Smooth muscle cell (in vitro differentiated cells): ENCODE results near the gene PSME4. TPM values are rescaled to one million over a fixed set of nuclear protein-coding genes. Genes with fewer than 3 reads are reported as not detected.
A peak's percentile ranks its signal among the peaks of the same experiment; 100 is the strongest.

Experiments used
- DNase-seq: peaks from one replicate; lab custom pipeline; 2025; ENCODE audit not compliant: unreplicated experiment; lab: John Stamatoyannopoulos, UW
- H2AFZ ChIP-seq: fragments of 200-600 bp; sonication (generic); 2 replicates; pipeline ENCODE4 v1.6.0; 2016; ENCODE audit warnings: antibody characterized with exemption, low read depth, mild to moderate bottlenecking
- H3F3A ChIP-seq: fragments of 200-600 bp; sonication (generic); 2 replicates; pipeline ENCODE4 v1.6.0; 2017; ENCODE audit warnings: antibody characterized with exemption, low read depth
- H3K27ac ChIP-seq: fragments of 200-600 bp; sonication (generic); 2 replicates; pipeline ENCODE4 v1.5.1; 2016; ENCODE audit warnings: low read depth, mild to moderate bottlenecking
- H3K27me3 ChIP-seq: fragments of 200-600 bp; sonication (generic); 2 replicates; pipeline ENCODE4 v1.6.1; 2016; ENCODE audit warnings: low read depth, mild to moderate bottlenecking
- H3K36me3 ChIP-seq: fragments of 200-600 bp; sonication (generic); 2 replicates; pipeline ENCODE4 v1.5.1; 2016; ENCODE audit warnings: low read depth
- H3K4me1 ChIP-seq: fragments of 200-600 bp; sonication (generic); 2 replicates; pipeline ENCODE4 v1.5.1; 2016; ENCODE audit warnings: low read depth
- H3K4me2 ChIP-seq: fragments of 200-600 bp; sonication (generic); 2 replicates; pipeline ENCODE4 v1.6.0; 2016; ENCODE audit warnings: mild to moderate bottlenecking
- H3K4me3 ChIP-seq: fragments of 200-600 bp; sonication (generic); 2 replicates; pipeline ENCODE4 v1.5.1; 2016; ENCODE audit warnings: mild to moderate bottlenecking
- H3K79me2 ChIP-seq: fragments of 200-600 bp; sonication (generic); 2 replicates; pipeline ENCODE4 v1.6.0; 2016; ENCODE audit warnings: low read depth, mild to moderate bottlenecking
- H3K9ac ChIP-seq: fragments of 200-600 bp; sonication (generic); 2 replicates; pipeline ENCODE4 v1.6.0; 2016; ENCODE audit warnings: low read depth
- H3K9me3 ChIP-seq: fragments of 200-600 bp; sonication (generic); replicated peaks from 2 replicates; pipeline ENCODE4 v1.5.1; 2016; ENCODE audit warnings: low read depth
- H4K20me1 ChIP-seq: fragments of 200-600 bp; sonication (generic); 2 replicates; pipeline ENCODE4 v1.6.0; 2016; ENCODE audit warnings: low read depth
- WGBS: methylation state at CpG from one replicate; pipeline ENCODE4 v1.1.7; 2016; ENCODE audit warnings: low lambda C conversion rate; 5-methylcytosine and 5-hydroxymethylcytosine counted together
- polyA plus RNA-seq: library from polyadenylated mRNA; unstranded; fragments of >200 nt; fragmentation: Nextera tagmentation; extraction: Ambion mirVana; gene quantifications from 2 replicates; pipeline ENCODE4 v1.2.1, GENCODE V29; 2016
- total RNA-seq: library from RNA; depleted of rRNA; stranded (reverse); fragments of >200 nt; gene quantifications from 2 replicates; pipeline ENCODE4 v1.2.3, GENCODE V29; 2014
- TF ChIP-seq, protein P1 (sequence below): fragments of 200-600 bp; sonication (generic); IDR thresholded peaks from 2 replicates; pipeline ENCODE4 v1.5.1; 2017; ENCODE audit warnings: borderline replicate concordance, mild to moderate bottlenecking, antibody characterized with exemption; ENCODE audit not compliant: insufficient read depth, poor library complexity, severe bottlenecking

PSME4 gene
- total and polyA plus RNA-seq, 2 experiments from 2014 or later = 11.3 to 65.2 TPM

DNA sequence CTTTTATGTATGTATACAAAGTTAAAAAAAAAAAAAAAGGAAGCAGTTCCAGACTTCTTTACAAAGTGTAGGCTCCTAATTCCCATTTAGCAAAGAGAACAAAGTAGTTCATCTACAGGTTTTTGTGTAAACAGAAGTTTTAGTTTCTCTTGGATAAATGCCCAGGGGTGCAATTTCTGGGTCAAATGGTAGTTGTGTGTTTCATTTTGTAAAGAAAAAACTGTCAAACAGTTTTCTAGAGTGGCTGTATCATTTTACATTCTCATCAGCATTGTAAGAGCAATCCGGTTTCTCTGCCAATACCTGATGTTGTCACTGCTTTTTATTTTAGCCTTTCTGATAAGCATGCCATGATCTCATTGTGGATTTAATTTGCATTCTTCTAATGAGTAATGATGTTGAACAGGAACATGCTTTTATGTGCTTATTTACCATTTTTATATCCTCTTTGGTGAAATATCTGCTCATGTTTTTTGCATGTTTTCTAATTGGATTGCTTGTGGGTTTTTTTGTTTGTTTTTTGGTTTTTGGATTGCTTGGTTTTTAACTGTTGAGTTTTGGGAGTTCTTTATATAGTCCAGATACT, 16.6 kb upstream of the PSME4 start:
- no peak overlapping the region for H3K4me2 ChIP-seq
- no peak for DNase-seq

DNA sequence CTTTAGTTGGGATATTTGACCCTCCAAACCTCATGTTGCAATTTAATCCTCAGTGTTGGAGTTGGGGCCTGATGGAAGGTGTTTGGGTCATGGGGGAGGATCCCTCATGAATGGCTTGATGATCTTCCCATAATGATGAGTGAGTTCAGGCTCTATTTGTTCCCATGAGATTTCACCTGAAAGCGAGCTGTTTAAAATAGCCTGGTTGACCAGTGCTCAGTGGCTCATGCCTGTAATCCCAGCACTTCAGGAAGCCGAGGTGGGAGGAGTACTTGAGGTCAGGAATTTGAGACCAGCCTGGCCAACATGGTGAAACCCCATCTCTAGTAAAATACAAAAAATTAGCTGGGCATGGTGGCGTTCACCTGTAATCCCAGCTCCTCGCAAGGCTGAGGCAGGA, 14.9 kb upstream of the PSME4 start:
- no peak overlapping the region for H2AFZ ChIP-seq
- H3K27me3 ChIP-seq = no peaks in the 10 kb centered on the region
- peaks cover 5% of the 10 kb centered on the region for H4K20me1 ChIP-seq
- H3K9me3 ChIP-seq = no peaks in the 10 kb centered on the region
- no peaks in the 10 kb centered on the region for H3K4me1 ChIP-seq
- no peaks in the 10 kb centered on the region for H3K36me3 ChIP-seq
- no peak overlapping the region for H3K27ac ChIP-seq
- DNase-seq = no peak
- H3K79me2 ChIP-seq = no peaks in the 10 kb centered on the region
- H3K4me2 ChIP-seq = no peak overlapping the region
- TF ChIP-seq, protein P1, sequence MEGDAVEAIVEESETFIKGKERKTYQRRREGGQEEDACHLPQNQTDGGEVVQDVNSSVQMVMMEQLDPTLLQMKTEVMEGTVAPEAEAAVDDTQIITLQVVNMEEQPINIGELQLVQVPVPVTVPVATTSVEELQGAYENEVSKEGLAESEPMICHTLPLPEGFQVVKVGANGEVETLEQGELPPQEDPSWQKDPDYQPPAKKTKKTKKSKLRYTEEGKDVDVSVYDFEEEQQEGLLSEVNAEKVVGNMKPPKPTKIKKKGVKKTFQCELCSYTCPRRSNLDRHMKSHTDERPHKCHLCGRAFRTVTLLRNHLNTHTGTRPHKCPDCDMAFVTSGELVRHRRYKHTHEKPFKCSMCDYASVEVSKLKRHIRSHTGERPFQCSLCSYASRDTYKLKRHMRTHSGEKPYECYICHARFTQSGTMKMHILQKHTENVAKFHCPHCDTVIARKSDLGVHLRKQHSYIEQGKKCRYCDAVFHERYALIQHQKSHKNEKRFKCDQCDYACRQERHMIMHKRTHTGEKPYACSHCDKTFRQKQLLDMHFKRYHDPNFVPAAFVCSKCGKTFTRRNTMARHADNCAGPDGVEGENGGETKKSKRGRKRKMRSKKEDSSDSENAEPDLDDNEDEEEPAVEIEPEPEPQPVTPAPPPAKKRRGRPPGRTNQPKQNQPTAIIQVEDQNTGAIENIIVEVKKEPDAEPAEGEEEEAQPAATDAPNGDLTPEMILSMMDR = no peak
- H3K4me3 ChIP-seq = no peak overlapping the region
- 96% methylated on average over 4 of the region's 4 CpGs for WGBS
- no peaks in the 10 kb centered on the region for H3F3A ChIP-seq
- no peak overlapping the region for H3K9ac ChIP-seq

More for the DNA sequence above, 16.6 kb upstream of the PSME4 start:
- Histone ChIP-seq H3K4me1 (no peaks in the 10 kb centered on the region), H3K9me3 (no peaks in the 10 kb centered on the region), H3K4me3 (no peak overlapping the region), H3K27me3 (no peaks in the 10 kb centered on the region), H3K79me2 (no peaks in the 10 kb centered on the region), H2AFZ (no peak overlapping the region), H4K20me1 (peaks cover 5% of the 10 kb centered on the region), H3F3A (no peaks in the 10 kb centered on the region), H3K27ac (no peak overlapping the region), H3K9ac (no peak overlapping the region), H3K36me3 (no peaks in the 10 kb centered on the region)
- TF ChIP-seq, protein P1 = no peak
- WGBS = 81% methylated on average over 1 of the region's 1 CpG

DNA sequence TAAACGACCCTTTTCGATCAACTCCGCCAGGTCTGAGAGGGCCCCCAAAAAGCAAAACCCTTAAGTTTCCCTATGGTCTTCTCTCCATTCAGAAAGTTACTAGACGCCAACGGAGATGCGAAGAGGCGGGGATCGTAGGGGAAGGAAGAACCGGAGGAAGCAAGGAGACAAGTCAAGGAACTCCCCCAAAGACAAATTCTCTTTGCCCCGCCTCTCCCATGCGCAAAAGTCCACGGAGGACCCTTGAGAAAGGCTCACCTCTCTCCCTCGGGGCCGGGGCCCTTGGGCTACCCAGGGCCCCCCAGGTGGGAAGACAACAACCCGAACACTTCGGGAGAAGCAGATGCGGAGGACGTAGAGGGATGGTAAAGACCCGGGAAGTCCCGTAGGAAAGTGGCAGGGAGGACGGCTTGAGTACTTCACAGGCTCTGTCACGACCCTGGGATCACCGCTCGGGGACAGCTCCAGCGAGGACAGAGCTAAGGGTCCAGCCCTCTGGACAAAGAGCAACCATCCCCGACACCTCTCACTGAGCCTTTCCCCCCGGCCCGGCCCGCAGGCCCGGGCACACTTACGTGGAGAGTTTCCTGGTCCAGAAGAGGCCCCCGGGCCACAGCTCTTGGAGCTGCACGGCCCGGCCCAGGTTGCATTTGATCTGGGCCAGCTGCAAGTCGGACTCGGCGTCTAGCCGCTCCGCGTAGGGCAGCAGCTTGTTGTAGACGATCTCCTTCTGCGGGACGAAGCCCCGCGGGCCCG, 647 bp downstream of the PSME4 start:
- TF ChIP-seq, protein P1 = no peak
- H3K36me3 ChIP-seq = peaks cover under 1% of the 10 kb centered on the region
- H3K4me1 ChIP-seq = peaks cover 12% of the 10 kb centered on the region
- H3K9me3 ChIP-seq = no peaks in the 10 kb centered on the region
- H3K27me3 ChIP-seq = no peaks in the 10 kb centered on the region
- H3K9ac ChIP-seq = peak overlapping the region; percentile 91
- under 1% methylated on average over 42 of the region's 46 CpGs for WGBS
- H3K79me2 ChIP-seq = peaks cover 54% of the 10 kb centered on the region
- H3F3A ChIP-seq = no peaks in the 10 kb centered on the region
- peak overlapping the region; percentile 87 for H3K4me2 ChIP-seq
- H3K27ac ChIP-seq = peak overlapping the region; percentile 95
- peaks cover 54% of the 10 kb centered on the region for H4K20me1 ChIP-seq
- peak overlapping the region; percentile 81 for H3K4me3 ChIP-seq
- peak; percentile 46 for DNase-seq
- no peak overlapping the region for H2AFZ ChIP-seq
